HEK293 (cell line): ENCODE measurements around the gene NHLRC3.

Experiments used
- CTCF ChIA-PET: fragments of 350-600 bp; formaldehyde crosslinking; extraction: SDS; loops from one replicate; lab custom pipeline; 2021; ENCODE audit warnings: antibody characterized with exemption; lab: Yijun Ruan, JAX
- POLR2A ChIA-PET: fragments of 300-600 bp; formaldehyde crosslinking; extraction: SDS; loops from one replicate; lab custom pipeline; 2020; ENCODE audit warnings: antibody characterized with exemption, inconsistent platforms; lab: Yijun Ruan, JAX
- H3K27ac ChIP-seq: fragments of 200-500 bp; sonication (Bioruptor generic); 2 replicates; pipeline ENCODE4 v1.5.1; 2014; ENCODE audit warnings: low read depth, low read length, control low read depth, inconsistent platforms; ENCODE audit errors: extremely low read depth
- H3K36me3 ChIP-seq, 2 experiments: fragments of 200-500 bp in 1 of 2; sonication (Bioruptor generic) in 1 of 2; 1 replicate in 1 of 2; 2 replicates in 1 of 2; pipeline ENCODE4 v1.5.1; 2014 to 2017; ENCODE audit warnings: inconsistent platforms in 2 of 2, low read length in 2 of 2; ENCODE audit not compliant: control insufficient read depth in 2 of 2, insufficient read depth in 1 of 2
- H3K4me1 ChIP-seq: fragments of 200-500 bp; sonication (Bioruptor generic); 2 replicates; pipeline ENCODE4 v1.5.1; 2014; ENCODE audit warnings: mild to moderate bottlenecking, low read length, inconsistent platforms; ENCODE audit not compliant: control insufficient read depth, insufficient read depth
- H3K4me3 ChIP-seq: 2 replicates; pipeline ENCODE4 v1.5.1; 2011; ENCODE audit warnings: low read depth, mild to moderate bottlenecking, control low read depth, low read length, moderate library complexity
- H3K9me3 ChIP-seq: fragments of 200-500 bp; sonication (Bioruptor generic); 2 replicates; pipeline ENCODE4 v1.5.1; 2014; ENCODE audit warnings: low read depth, low read length, inconsistent platforms; ENCODE audit not compliant: control insufficient read depth, insufficient read depth
- PATZ1 ChIP-seq: fragments of 450-650 bp; formaldehyde crosslinking; IDR thresholded peaks from 2 replicates; pipeline ENCODE4 v1.5.1; 2016; ENCODE audit warnings: missing biosample characterization, missing genetic modification characterization
- ZNF311 ChIP-seq: fragments of 450-650 bp; formaldehyde crosslinking; IDR thresholded peaks from 2 replicates; pipeline ENCODE4 v1.5.1; 2017; ENCODE audit warnings: missing biosample characterization, missing genetic modification characterization, borderline replicate concordance

The NHLRC3 gene

GRCh38 chr13:39099231-39099630 lies 61.0 kb downstream of the NHLRC3 start:
- Histone ChIP-seq H3K9me3 (no peaks in the 10 kb centered on the region), H3K27ac (no peak overlapping the region), H3K36me3 (no peaks in the 10 kb centered on the region), H3K4me3 (no peak overlapping the region), H3K4me1 (no peaks in the 10 kb centered on the region)
- POLR2A ChIA-PET: no interaction called here
- CTCF ChIA-PET: no interaction called here
- TF ChIP-seq ZNF311 (tag by site-specific recombination): no peak
- TF ChIP-seq PATZ1 (tag by site-specific recombination): no peak
